Mesodermal cell (in vitro differentiated cells): ENCODE data around the gene ILKAP.

ENCODE experiments used
- H3K27ac ChIP-seq: 2 replicates; pipeline ENCODE4 v1.7.0; 2013; ENCODE audit warnings: mild to moderate bottlenecking, low read depth, low read length, moderate library complexity; ENCODE audit not compliant: severe bottlenecking
- H3K36me3 ChIP-seq: 2 replicates; pipeline ENCODE4 v1.7.1; 2013; ENCODE audit warnings: mild to moderate bottlenecking, low read length, moderate library complexity; ENCODE audit not compliant: control insufficient read depth, insufficient read depth
- H3K4me1 ChIP-seq: one replicate; pipeline ENCODE4 v1.7.1; 2013; ENCODE audit warnings: mild to moderate bottlenecking, low read length; ENCODE audit not compliant: insufficient read depth, control insufficient read depth, poor library complexity, severe bottlenecking
- H3K4me3 ChIP-seq: 2 replicates; pipeline ENCODE4 v1.7.0; 2013; ENCODE audit warnings: low read length, control low read depth, mild to moderate bottlenecking; ENCODE audit not compliant: insufficient read depth, poor library complexity, severe bottlenecking; ENCODE audit errors: extremely low read depth
- H3K9me3 ChIP-seq: 2 replicates; pipeline ENCODE4 v1.7.1; 2013; ENCODE audit warnings: mild to moderate bottlenecking, low read length, moderate library complexity; ENCODE audit not compliant: control insufficient read depth
- WGBS, 2 experiments: methylation state at CpG; one replicate each; pipeline ENCODE4 v1.1.5; 2013; ENCODE audit warnings: missing lambda C conversion rate in 2 of 2; ENCODE audit not compliant: insufficient coverage in 2 of 2; 5-methylcytosine and 5-hydroxymethylcytosine counted together

Gene ILKAP

DNA sequence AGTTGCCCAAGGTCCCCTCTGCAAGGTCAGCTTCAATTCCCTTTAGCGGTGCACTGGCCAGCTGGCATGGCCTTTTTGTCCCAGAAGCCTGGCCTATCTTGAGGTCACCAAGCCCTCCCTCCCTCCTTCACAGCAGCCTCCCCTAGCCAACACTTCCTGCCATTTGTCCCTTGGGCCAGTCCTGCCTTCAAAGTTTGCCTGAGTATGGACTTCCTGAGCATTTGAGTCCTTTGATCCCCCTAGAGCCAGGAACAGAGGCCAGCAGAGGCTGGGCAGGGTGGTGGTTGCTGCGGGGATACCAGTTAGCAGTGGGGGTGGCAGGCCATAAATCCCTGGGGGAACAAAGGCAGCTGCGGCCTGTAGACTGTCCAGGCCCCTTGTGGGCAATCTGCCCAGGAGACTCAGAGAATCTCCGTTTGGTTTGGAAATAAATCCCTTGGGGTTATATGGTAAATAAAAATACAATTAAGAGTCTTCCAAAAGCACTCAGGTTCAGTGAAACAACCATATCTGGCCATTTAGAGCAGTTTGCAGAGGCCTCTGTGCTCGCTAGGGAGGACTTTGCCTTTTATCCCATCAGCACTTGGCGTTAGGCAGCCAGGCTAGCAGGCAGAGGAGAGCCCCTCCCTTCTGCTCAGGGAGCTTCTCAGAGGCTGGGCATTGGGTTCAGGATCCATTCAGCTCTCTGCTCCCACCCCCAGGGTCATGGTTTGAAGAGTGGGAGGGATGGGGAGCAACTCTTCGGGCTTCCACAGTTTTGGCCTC, 39.4 kb upstream of the ILKAP start:
- H3K4me3 ChIP-seq: no peak overlapping the region
- H3K9me3 ChIP-seq: no peaks in the 10 kb centered on the region
- WGBS, 2 experiments: 84 to 88% methylated on average over 4 to 7 of the region's 7 CpGs
- H3K36me3 ChIP-seq: no peaks in the 10 kb centered on the region
- H3K4me1 ChIP-seq: peaks cover 3% of the 10 kb centered on the region
- no peak overlapping the region for H3K27ac ChIP-seq

DNA sequence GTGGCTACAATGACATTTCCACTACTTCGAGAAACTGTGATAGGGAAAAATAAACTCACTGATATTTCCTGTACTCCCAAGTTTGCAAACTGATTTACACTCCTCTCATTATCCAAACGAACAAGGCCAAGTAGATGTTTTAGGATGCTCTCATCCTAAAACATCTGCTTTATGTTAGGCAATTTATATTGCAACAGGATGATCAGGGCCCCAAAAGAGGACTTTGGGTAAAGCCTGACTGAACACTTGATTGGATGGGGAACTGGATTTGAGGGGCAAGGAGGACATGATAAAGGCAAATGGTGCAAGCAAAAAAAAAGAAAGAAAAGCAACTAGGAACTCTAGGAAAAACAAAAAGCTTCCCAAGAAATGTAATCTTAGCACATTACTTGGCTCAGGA, 38.5 kb upstream of the ILKAP start:
- Histone ChIP-seq H3K4me1 (peaks cover 3% of the 10 kb centered on the region), H3K9me3 (no peaks in the 10 kb centered on the region), H3K27ac (no peak overlapping the region), H3K36me3 (no peaks in the 10 kb centered on the region), H3K4me3 (no peak overlapping the region)
- WGBS, 2 experiments: 80% methylated on average over 1 of the region's 2 CpGs; no CpG with 5 or more reads in 1 of the 2 experiments

DNA sequence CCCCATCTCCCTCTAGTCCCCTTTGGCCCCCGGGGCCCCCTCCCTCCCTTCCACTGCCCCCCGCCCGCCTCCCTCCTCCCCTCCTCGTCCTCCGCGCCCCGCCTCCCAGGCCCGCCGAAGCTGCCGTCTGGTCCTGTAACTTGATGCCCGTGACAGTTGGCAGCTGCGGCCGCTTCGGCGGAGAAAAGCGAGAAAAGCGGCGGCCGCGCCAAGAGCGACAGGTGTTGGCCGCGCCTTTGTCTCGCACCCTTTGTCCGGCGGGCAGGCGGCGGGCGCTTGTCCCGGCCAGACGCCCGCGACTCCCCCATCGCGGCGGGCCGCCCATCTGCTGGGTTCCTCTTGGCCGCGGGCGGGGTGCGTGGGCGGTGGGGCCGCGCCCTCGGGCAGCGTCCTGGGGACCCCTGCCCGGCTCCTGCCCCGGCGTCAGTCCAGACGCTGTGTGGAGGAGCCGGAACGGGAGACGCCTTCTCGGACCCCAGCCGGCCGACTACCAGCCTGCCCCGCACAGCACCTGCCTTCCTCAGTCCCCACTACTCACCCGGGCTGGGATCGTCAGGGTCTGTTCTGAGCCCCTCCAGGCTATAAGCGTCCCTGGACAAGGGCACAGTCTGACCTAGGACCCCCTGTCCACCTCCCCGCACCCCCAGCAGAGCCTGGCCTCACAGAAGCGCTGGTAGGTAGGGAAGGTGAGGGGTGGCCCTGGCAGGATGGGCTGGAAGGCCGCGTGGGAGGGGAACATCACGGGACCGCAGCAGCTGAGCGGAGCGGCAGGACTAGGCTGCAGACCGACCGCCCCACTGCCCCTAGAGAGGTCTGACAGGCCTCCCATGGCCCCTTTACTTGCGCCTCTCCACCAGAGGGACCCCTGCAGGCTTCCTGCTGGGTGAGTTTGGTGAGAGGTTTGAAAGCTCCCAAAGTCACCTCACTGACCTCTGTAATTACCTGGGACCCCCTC, 37.5 kb upstream of the ILKAP start:
- Histone ChIP-seq H3K4me1 (peaks cover 3% of the 10 kb centered on the region), H3K27ac (no peak overlapping the region), H3K36me3 (no peaks in the 10 kb centered on the region), H3K9me3 (no peaks in the 10 kb centered on the region), H3K4me3 (peak overlapping the region; percentile 43)
- 8% methylated on average over 38 to 46 of the region's 71 CpGs for WGBS, 2 experiments

DNA sequence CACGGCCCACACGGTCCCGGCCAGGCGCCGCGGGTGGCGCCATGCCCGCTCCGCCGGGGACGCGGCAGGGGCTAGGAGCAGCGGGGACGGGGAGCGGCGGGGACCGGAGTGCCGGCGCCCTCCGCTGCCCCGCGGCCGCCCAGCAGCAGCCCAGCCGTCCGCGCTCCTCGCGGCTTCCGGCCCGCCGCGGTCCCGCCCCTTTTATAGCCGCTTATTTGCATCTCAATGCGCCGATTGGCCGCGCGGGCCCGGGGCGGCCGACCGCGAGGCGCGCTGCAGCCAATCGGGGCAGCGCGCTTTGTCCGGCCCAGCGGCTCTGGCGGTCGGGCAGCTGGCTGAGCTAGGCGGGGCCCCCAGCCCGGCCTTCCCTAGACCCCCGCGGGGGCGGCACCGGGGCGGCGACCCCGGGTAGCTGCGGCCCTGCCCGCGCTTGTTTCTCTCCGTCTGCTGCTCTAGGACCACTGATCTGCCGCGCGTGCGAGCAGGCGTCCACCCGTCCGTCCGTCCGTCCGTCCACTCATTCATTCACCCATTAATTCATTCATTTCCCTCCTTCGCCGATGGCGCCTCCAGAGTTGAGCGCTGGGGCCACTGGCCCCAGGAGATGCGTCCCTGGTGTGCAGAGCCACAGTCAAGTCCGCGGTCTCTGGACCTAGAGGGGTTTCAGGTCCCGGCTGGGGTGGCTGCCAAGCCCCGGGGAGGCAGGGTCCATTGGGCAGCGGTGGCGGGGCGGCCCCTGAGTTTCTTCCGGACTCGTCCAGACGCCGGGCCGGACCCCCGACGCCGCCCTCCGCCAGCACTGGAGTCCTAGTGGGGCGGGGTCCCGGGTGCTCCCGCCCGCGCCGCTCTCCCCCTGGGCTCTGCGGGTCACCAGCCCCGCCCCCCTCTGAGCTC, 36.6 kb upstream of the ILKAP start, which contains the start of gene HES6:
TSS of gene HES6 (minus strand) at position 176 of the 894 bp plus-strand sequence. CDS start at position 43, 133 bp downstream.
- Histone ChIP-seq H3K4me1 (peaks cover 3% of the 10 kb centered on the region), H3K36me3 (no peaks in the 10 kb centered on the region), H3K9me3 (peaks cover 3% of the 10 kb centered on the region), H3K4me3 (peak within 1 kb of the TSS; percentile 43), H3K27ac (no peak within 1 kb of the TSS)
- 1% methylated on average over 93 of the region's 105 CpGs for WGBS, 2 experiments

DNA sequence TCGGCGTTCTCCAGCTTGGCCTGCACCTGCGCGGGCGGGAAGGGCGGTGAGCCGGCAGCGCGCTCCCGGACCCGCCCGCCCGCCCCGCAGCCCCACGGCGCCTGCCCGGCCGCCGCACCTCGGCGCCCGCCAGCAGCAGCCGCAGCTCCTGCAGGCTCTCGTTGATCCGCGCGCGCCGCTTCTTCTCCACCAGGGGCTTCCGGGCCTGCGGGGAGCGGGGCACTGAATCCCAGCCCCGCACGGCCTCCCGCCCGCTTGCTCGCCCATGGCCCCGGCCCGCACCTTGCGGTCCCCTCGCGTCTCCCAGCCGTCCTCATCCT, 36.0 kb upstream of the ILKAP start:
- Histone ChIP-seq H3K9me3 (peaks cover 3% of the 10 kb centered on the region), H3K36me3 (no peaks in the 10 kb centered on the region), H3K4me1 (peaks cover 3% of the 10 kb centered on the region), H3K27ac (no peak overlapping the region), H3K4me3 (peak overlapping the region; percentile 40)
- 0 to 1% methylated on average over 24 to 38 of the region's 43 CpGs for WGBS, 2 experiments

DNA sequence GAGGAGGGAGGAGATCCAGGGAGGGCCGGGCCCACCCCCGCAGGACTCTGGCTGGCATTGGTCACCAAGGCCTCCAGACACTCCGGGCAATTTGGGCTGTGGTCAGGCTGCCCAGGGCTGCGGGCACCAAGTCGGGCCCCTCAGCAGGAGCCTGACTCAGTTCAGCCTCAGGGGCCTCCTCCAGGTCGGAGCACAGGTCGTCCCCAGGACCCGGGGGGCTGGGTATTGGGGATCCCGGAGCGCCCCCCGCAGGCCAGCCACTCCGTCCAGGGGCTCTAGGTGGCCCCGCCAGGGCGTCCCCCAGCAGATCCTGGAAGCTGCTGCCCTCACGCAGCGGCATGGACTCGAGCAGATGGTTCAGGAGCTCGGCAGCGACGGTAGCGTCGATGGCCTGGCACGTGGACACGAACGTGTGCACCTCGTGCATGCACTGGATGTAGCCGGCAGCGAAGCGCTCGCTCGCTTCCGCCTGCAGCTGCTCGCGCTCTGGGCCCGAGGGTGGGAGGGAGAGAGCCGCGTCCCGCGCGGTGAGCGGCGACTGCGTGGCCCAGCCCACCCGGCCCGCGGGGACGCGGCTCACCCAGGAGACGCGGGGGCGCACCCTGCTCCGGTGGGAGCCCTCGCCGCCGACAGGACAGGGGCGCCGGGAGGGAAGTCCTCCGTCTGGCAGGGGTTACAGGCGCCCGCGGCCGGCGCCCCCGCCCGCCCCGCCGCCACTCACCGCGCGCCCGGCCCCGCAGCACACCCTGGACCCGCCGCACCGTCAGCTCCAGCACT, 35.5 kb upstream of the ILKAP start:
- H3K4me1 ChIP-seq: peaks cover 3% of the 10 kb centered on the region
- no peaks in the 10 kb centered on the region for H3K36me3 ChIP-seq
- WGBS, 2 experiments: 31 to 32% methylated on average over 54 to 67 of the region's 75 CpGs
- peak overlapping the region; percentile 40 for H3K4me3 ChIP-seq
- peaks cover 3% of the 10 kb centered on the region for H3K9me3 ChIP-seq
- no peak overlapping the region for H3K27ac ChIP-seq

DNA sequence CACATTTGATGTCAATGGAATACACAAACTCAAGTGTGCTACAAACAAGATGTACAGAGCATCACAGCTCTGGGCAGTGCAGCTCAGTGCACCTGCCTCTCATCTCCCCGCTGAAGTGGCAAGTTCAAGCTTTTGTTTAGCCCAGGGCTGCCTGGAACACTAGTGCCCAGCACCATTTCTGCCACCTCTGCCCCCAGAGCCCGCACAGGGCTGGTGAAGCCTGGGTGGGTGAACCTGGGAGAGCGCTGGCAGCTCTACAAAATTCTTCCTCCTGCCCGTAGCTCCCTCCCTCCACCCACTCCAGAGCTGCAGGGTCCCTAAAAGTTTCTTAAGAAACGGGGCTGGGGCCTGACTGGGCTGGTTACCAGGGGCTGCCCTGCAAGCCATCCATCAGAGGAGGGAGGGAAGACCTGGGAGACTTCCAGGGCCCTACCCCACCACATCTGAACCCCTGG, 34.8 kb upstream of the ILKAP start:
- WGBS, 2 experiments: 84 to 90% methylated on average over 4 of the region's 5 CpGs
- no peak overlapping the region for H3K27ac ChIP-seq
- H3K9me3 ChIP-seq: peaks cover 3% of the 10 kb centered on the region
- no peak overlapping the region for H3K4me3 ChIP-seq
- no peaks in the 10 kb centered on the region for H3K36me3 ChIP-seq
- H3K4me1 ChIP-seq: peaks cover 3% of the 10 kb centered on the region

DNA sequence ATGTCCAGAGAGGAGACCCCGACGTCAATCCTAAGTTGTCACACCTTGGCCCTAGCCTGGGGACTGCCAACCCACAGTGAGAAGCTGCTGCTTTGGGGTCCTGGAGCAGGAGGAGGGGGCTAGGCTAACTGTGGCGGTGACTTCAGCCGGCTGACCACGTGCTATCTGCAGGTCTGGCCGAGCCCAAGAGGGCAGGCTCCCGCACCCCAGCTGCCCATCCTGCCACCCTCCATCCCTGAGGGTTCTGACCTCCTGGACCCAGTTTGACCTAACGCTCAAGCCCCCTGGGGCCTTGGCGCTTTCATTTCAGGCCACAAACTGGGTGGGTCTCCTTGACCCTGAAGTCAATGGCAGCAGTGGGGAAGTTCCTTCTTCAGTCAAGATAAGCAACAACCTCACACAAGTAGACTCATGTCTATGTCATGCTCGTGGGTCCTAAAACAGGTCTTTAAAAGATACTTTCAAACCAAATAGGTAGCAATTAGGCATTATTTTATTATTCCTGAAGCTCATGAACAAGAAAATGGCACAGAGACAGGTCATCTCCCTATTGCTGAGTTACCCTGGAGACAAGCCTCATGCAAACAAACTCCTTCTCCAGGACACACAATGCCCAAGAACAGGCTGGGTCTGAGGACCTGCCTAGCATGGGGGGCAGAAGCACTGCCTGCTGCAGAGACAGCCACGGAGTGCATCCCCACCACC, 34.1 kb upstream of the ILKAP start:
- Histone ChIP-seq H3K27ac (no peak overlapping the region), H3K4me3 (no peak overlapping the region), H3K9me3 (peaks cover 3% of the 10 kb centered on the region), H3K4me1 (peaks cover 2% of the 10 kb centered on the region), H3K36me3 (no peaks in the 10 kb centered on the region)
- WGBS, 2 experiments: 82 to 88% methylated on average over 7 to 9 of the region's 11 CpGs

DNA sequence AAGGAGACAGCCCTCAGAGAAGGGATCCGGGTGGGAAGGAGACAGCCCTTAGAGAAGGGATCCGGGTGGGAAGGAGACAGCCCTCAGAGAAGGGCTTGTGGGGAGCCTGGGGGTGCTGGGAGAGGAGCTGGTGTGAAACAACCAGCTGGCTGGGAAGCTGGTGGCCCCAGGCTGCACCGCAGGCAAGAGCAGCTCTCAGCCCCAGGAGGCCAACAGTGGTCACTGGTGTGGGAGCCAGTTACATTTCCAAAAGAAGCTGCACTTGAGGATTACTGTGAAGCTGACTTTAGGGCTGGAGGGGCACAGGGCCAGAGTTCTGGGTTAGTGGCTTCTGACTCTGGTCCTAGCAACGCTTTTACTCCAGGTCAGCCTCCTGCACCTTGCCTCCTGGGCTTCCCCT, 33.1 kb upstream of the ILKAP start:
- Histone ChIP-seq H3K27ac (no peak overlapping the region), H3K4me3 (no peak overlapping the region), H3K9me3 (peaks cover 3% of the 10 kb centered on the region), H3K36me3 (no peaks in the 10 kb centered on the region), H3K4me1 (no peaks in the 10 kb centered on the region)
- 79 to 91% methylated on average over 3 to 4 of the region's 4 CpGs for WGBS, 2 experiments
